Sigmoid colon (tissue), 4 donors: Measurements from ENCODE around the gene SEC14L5.

Experiments used
- CTCF ChIP-seq, 4 experiments: fragments of 450-650 bp in 3 of 4; fragments of 200-600 bp in 1 of 4; IDR thresholded peaks; one replicate each; pipeline ENCODE4 v1.5.1; 2016 to 2019; ENCODE audit warnings: antibody characterized with exemption in 4 of 4, mild to moderate bottlenecking in 3 of 4, moderate library complexity in 2 of 4
- EP300 ChIP-seq, 4 donors: sonication (generic); formaldehyde crosslinking; IDR thresholded peaks; one replicate each; pipeline ENCODE4 v1.6.1; 2017; ENCODE audit warnings: antibody characterized with exemption in 4 of 4
- POLR2A ChIP-seq, 2 donors: fragments of 450-650 bp; IDR thresholded peaks; one replicate each; pipeline ENCODE4 v1.6.1; 2016; ENCODE audit warnings: antibody characterized with exemption in 2 of 2, mild to moderate bottlenecking in 2 of 2, moderate library complexity in 2 of 2
- POLR2AphosphoS5 ChIP-seq, 4 donors: sonication (generic); formaldehyde crosslinking; IDR thresholded peaks; one replicate each; pipeline ENCODE4 v1.6.1; 2017; ENCODE audit warnings: antibody characterized with exemption in 4 of 4

DNA sequence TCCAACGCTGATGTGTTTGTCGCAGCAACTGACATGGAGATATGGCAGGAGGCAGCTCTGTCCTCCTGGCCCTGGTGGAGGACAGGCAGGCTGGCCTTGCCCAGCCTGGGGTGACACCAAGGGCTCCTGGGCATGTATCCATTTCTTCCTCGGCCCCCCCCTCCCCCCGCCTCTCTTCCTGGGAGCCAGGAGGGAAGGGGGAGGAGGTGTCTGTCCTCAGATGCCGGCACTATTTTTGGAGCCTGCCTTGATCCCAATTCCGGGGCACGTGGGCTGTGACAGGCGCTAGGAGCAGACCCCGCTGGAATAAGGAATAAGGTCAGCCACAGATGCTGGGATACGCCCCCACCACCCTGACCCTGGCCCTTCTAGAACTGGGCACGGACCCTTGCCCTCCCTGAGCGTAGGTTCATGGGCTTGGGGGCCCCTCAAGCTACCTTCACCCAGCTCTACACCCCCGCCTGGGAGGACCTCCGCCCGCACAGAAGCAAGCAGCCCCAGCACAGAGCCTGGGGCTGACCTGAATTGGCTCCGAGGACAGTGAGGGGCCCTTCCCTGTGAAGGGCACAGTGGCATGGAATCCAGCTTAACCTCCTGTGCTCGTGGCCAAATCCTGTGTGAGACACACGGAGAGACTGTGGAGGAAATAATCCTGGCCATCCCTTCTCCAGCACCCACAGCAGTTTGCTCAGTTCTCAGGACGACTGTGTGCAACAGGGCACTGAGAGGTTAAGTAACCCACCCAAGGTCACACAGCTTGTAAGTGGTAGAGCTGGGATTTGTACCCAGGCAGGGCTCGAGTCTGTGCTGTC, 24.1 kb downstream of the SEC14L5 start:
- TF ChIP-seq CTCF (IDR thresholded peaks at IDR 0.05) (no peak), POLR2A (IDR thresholded peaks at IDR 0.05) (no peak), POLR2AphosphoS5 (IDR thresholded peaks at IDR 0.05) (no peak), EP300 (IDR thresholded peaks at IDR 0.05) (no peak)
